PC-9 (cell line): ENCODE measurements around the gene PCDH15.

Experiments used
- EZH2 ChIP-seq: fragments of 200-600 bp; sonication (generic); IDR thresholded peaks from 2 replicates; pipeline ENCODE4 v1.8.0; 2017; ENCODE audit warnings: antibody characterized with exemption, low read depth
- TF ChIP-seq, protein P1 (sequence below): fragments of 200-600 bp; sonication (generic); conservative IDR thresholded peaks from 2 replicates; pipeline ENCODE4 v1.6.1; 2017; ENCODE audit warnings: mixed run types, antibody characterized with exemption, mild to moderate bottlenecking, moderate library complexity

DNA sequence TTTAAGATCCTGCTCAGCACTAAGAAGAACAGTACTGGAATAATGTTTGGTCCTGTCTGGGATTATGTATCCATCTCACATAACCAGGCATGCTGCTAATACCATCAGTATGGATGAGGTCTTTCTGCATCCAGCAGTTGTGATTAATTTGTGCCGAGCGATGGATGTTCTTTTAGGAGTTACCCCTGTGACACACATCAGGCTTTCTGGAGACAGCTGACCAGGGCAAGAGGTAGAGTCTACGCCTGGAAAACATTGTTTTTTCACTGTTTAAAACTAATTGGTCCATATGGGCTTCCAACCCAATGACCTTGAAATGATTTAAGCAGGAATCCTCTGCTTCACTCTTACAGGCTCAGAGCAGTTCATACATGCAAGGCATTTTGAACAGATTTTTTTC is 603.0 kb downstream of the PCDH15 start:
- TF ChIP-seq, protein P1, sequence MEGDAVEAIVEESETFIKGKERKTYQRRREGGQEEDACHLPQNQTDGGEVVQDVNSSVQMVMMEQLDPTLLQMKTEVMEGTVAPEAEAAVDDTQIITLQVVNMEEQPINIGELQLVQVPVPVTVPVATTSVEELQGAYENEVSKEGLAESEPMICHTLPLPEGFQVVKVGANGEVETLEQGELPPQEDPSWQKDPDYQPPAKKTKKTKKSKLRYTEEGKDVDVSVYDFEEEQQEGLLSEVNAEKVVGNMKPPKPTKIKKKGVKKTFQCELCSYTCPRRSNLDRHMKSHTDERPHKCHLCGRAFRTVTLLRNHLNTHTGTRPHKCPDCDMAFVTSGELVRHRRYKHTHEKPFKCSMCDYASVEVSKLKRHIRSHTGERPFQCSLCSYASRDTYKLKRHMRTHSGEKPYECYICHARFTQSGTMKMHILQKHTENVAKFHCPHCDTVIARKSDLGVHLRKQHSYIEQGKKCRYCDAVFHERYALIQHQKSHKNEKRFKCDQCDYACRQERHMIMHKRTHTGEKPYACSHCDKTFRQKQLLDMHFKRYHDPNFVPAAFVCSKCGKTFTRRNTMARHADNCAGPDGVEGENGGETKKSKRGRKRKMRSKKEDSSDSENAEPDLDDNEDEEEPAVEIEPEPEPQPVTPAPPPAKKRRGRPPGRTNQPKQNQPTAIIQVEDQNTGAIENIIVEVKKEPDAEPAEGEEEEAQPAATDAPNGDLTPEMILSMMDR = no peak
- no peak for TF ChIP-seq EZH2
